ENCODE data around the gene AGMAT.

DNA sequence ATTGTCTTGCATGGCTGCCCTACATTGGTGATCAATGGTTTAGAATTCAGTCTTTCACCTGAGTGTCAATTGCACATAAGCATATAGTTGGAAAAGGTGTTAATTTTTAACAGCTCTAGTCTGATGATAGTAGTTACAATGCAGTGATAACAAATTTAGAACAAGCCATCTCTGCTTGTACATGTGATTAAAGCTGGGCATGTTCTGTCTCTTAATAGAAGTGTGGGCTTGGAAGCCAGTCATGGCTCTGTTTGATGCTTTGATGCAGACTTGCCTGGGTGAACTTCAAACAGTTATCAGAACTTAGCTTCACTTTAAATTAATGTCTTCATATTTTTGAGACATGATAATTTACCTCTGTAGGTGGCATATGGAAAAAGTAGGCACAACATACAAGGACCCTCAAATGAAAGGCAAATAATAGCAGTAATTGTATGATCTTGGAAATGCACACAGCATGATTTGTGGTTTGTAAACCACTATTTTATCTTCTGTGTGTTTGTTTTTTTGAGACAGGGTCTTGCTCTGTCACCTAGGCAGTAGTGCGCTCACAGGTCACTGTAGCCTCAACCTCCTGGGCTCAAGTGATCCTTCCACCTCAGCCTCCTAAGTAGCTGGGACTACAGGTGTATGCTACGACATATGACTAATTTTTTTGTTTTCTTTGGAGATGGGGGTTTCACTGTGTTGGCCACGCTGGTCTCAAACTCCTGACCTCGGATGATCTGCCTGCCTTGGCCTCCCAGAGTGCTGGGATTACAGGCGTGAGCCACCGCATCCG, 36.2 kb upstream of the AGMAT start:
- TF ChIP-seq, protein P1, sequence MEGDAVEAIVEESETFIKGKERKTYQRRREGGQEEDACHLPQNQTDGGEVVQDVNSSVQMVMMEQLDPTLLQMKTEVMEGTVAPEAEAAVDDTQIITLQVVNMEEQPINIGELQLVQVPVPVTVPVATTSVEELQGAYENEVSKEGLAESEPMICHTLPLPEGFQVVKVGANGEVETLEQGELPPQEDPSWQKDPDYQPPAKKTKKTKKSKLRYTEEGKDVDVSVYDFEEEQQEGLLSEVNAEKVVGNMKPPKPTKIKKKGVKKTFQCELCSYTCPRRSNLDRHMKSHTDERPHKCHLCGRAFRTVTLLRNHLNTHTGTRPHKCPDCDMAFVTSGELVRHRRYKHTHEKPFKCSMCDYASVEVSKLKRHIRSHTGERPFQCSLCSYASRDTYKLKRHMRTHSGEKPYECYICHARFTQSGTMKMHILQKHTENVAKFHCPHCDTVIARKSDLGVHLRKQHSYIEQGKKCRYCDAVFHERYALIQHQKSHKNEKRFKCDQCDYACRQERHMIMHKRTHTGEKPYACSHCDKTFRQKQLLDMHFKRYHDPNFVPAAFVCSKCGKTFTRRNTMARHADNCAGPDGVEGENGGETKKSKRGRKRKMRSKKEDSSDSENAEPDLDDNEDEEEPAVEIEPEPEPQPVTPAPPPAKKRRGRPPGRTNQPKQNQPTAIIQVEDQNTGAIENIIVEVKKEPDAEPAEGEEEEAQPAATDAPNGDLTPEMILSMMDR (IDR thresholded peaks at IDR 0.05): no peak
- TF ChIP-seq EP300 (IDR thresholded peaks at IDR 0.05): no peak

Measured in tibial nerve (tissue), 4 donors.